ENCODE measurements around the gene BCR. TPM values are rescaled to one million over a fixed set of nuclear protein-coding genes. Genes with fewer than 3 reads are reported as not detected.

The BCR gene
- total and polyA plus RNA-seq, 2 of the 13 experiments (the other 11 are each of a cell fraction or from before 2014, with no cell fraction given), result 19.9 to 33.6 TPM

- TF ChIP-seq THRA (CRISPR knock-in tag; IDR thresholded peaks at IDR 0.05; ENCODE audit: borderline replicate concordance), result peak; percentile 63; the same call in 1 of the 2 replicates
- TF ChIP-seq THAP7 (CRISPR knock-in tag; IDR thresholded peaks at IDR 0.05), result no peak
- TF ChIP-seq RFX5 (IDR thresholded peaks at IDR 0.05; ENCODE audit: low read depth, low read length), result no peak
- TF ChIP-seq ZNF7 (CRISPR knock-in tag; IDR thresholded peaks at IDR 0.05), result no peak
- no peak for TF ChIP-seq ZNF577 (CRISPR knock-in tag; IDR thresholded peaks at IDR 0.05; ENCODE audit: borderline replicate concordance, low read depth)
- 0 out of 2 replicates have a peak, but pooled peaks have one; percentile 9 for TF ChIP-seq NR2F2 (IDR thresholded peaks at IDR 0.05; ENCODE audit: borderline replicate concordance, low read depth)
- no peak for TF ChIP-seq ZSCAN30 (CRISPR knock-in tag; IDR thresholded peaks at IDR 0.05)
- TF ChIP-seq HNRNPL (IDR thresholded peaks at IDR 0.05; ENCODE audit: low read depth, low read length), result 0 out of 2 replicates have a peak, but pooled peaks have one; percentile 38
- TF ChIP-seq PPARG (CRISPR knock-in tag; conservative IDR thresholded peaks at IDR 0.05), result peak; percentile 55; the same call in 1 of the 2 replicates
- peak; percentile 46; the same call in 1 of the 2 replicates for TF ChIP-seq NR2C2 (CRISPR knock-in tag; IDR thresholded peaks at IDR 0.05; ENCODE audit: borderline replicate concordance)
Measured at GRCh38 chr22:23161574-23161973, 18.7 kb upstream of the BCR start (continued).

GRCh38 chr22:23163665-23164064 lies 16.6 kb upstream of the BCR start:
- no peak for DNase-seq (ENCODE audit: low spot score)
- POLR2A ChIA-PET, result interaction anchor here (1.1 kb wide), 1 partner anchor 19 kb away, joined by 4 read pairs; the partner anchor contains the start of gene RAB36
- BruUV-seq (replicated peaks), result no TSS peak
- TF ChIP-seq ONECUT2 (CRISPR knock-in tag; IDR thresholded peaks at IDR 0.05) (no peak), ZNF510 (CRISPR knock-in tag; IDR thresholded peaks at IDR 0.05; ENCODE audit: low read depth) (no peak), ZSCAN22 (CRISPR knock-in tag; IDR thresholded peaks at IDR 0.05) (no peak), ZNF580 (CRISPR knock-in tag; IDR thresholded peaks at IDR 0.05; ENCODE audit: borderline replicate concordance, low read depth) (no peak), ZNF124 (CRISPR knock-in tag; IDR thresholded peaks at IDR 0.05) (no peak), TBL1XR1 (IDR thresholded peaks at IDR 0.05; ENCODE audit: borderline replicate concordance, low read length, partially characterized antibody) (no peak), SRSF4 (IDR thresholded peaks at IDR 0.05; ENCODE audit: low read depth, low read length, poor library complexity, severe bottlenecking) (no peak), FOXP1 (IDR thresholded peaks at IDR 0.05) (no peak), FOXP1 (CRISPR knock-in tag; IDR thresholded peaks at IDR 0.05) (peak; percentile 36; the same call in 1 of the 2 replicates), KAT7 (CRISPR knock-in tag; IDR thresholded peaks at IDR 0.05; ENCODE audit: borderline replicate concordance) (no peak), BCLAF1 (IDR thresholded peaks at IDR 0.05) (no peak)

More at GRCh38 chr22:23163665-23164064, 16.6 kb upstream of the BCR start:
- Histone ChIP-seq H3K4me2 (ENCODE audit: low read depth, low read length) (peak overlapping the region; percentile 60), H3K27me3 (ENCODE audit: control insufficient read depth in 1 of 2, insufficient read depth in 2 of 2, low read length in 2 of 2) (no peaks in the 10 kb centered on the region), H3K9ac (ENCODE audit: insufficient read depth, low read depth, low read length) (no peak overlapping the region), H3K79me2 (ENCODE audit: insufficient read depth, low read length) (no peaks in the 10 kb centered on the region), H2AFZ (ENCODE audit: low read length) (no peak overlapping the region), H3K4me3 (replicated peaks in 1 of 3; ENCODE audit: insufficient read depth in 1 of 3, low read depth in 2 of 3, low read length in 3 of 3) (peak overlapping the region in 1 of 3 experiments; percentile 42; a peak in 2 of 6 replicates), H3K36me3 (replicated peaks in 1 of 2; ENCODE audit: control insufficient read depth in 1 of 2, insufficient read depth in 2 of 2, low read length in 2 of 2) (no peaks in the 10 kb centered on the region), H4K20me1 (ENCODE audit: insufficient read depth, low read length) (no peaks in the 10 kb centered on the region), H3K27ac (ENCODE audit: extremely low read length, insufficient read depth, low read length) (peak overlapping the region; percentile 11), H3K4me1 (ENCODE audit: insufficient read depth, low read length) (peaks cover 86% of the 10 kb centered on the region), H3K9me3 (ENCODE audit: low read length) (no peaks in the 10 kb centered on the region)
- peak; percentile 62 for FAIRE-seq
- ATAC-seq, result peak; percentile 51
- CTCF ChIA-PET (ENCODE audit: low intra/inter-chr PET ratio, low total read pairs), result no interaction called here
- in situ Hi-C loops (cut with HindIII; ENCODE audit: extremely low pct_ligation_motif_present, low pct_unique_long_range_greater_than_20kb), result loop anchor here (25.0 kb wide), 1 partner anchor 399 kb away; no protein-coding TSS in a partner anchor
- intact Hi-C loops (cut with micrococcal nuclease; ENCODE audit: unreplicated experiment), result no loop called here
- WGBS (ENCODE audit: low lambda C conversion rate), result 40% methylated on average over 6 of the region's 8 CpGs
